ENCODE measurements around the gene ZNF283.

GRCh38 chr19:43784241-43784980 is 42.7 kb upstream of the ZNF283 start:
- TF ChIP-seq, protein P1, sequence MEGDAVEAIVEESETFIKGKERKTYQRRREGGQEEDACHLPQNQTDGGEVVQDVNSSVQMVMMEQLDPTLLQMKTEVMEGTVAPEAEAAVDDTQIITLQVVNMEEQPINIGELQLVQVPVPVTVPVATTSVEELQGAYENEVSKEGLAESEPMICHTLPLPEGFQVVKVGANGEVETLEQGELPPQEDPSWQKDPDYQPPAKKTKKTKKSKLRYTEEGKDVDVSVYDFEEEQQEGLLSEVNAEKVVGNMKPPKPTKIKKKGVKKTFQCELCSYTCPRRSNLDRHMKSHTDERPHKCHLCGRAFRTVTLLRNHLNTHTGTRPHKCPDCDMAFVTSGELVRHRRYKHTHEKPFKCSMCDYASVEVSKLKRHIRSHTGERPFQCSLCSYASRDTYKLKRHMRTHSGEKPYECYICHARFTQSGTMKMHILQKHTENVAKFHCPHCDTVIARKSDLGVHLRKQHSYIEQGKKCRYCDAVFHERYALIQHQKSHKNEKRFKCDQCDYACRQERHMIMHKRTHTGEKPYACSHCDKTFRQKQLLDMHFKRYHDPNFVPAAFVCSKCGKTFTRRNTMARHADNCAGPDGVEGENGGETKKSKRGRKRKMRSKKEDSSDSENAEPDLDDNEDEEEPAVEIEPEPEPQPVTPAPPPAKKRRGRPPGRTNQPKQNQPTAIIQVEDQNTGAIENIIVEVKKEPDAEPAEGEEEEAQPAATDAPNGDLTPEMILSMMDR (IDR thresholded peaks at IDR 0.05), result no peak
- TF ChIP-seq POLR2A (IDR thresholded peaks at IDR 0.05) (no peak), POLR2AphosphoS5 (IDR thresholded peaks at IDR 0.05) (no peak), EP300 (IDR thresholded peaks at IDR 0.05) (no peak)
